Panc1 (cell line): ENCODE data around the gene PPP1R8. TPM values are rescaled to one million over a fixed set of nuclear protein-coding genes. Genes with fewer than 3 reads are reported as not detected.

ENCODE experiments used
- ATAC-seq: fragments of 200-7000 bp; cut with Tn5 transposase; 2 replicates; pipeline ENCODE4 v1.9.1; 2020; ENCODE audit warnings: mild to moderate bottlenecking, moderate library complexity
- BruUV-seq: library from RNA; stranded (reverse); fragments of 400-500 nt; replicated peaks from 2 replicates; lab custom pipeline; 2021; lab: Mats Ljungman, UMichigan
- CTCF ChIA-PET: fragments of 300-600 bp; sonication (Branson Sonifier 250); formaldehyde crosslinking; loops from one replicate; lab custom pipeline; 2022; ENCODE audit warnings: antibody characterized with exemption; lab: Charles Lee
- POLR2A ChIA-PET: fragments of 300-600 bp; sonication (Branson Sonifier 250); formaldehyde crosslinking; loops from one replicate; lab custom pipeline; 2022; ENCODE audit warnings: antibody characterized with exemption; lab: Charles Lee
- DNase-seq: peaks from one replicate; pipeline ENCODE4 v3.0.0-alpha.2; 2010; ENCODE audit warnings: low read depth, low spot score
- H3K27ac ChIP-seq: 2 replicates; pipeline ENCODE4 v1.5.1; 2011; ENCODE audit warnings: mild to moderate bottlenecking, low read length, inconsistent platforms
- H3K27me3 ChIP-seq: fragments of 200-500 bp; sonication (Bioruptor generic); 2 replicates; pipeline ENCODE4 v1.6.0; 2014; ENCODE audit warnings: low read length, inconsistent platforms; ENCODE audit not compliant: control insufficient read depth, insufficient read depth
- H3K36me3 ChIP-seq: fragments of 200-500 bp; sonication (Bioruptor generic); 2 replicates; pipeline ENCODE4 v1.5.1; 2014; ENCODE audit warnings: inconsistent platforms, mild to moderate bottlenecking, low read length, moderate library complexity; ENCODE audit not compliant: control insufficient read depth, insufficient read depth
- H3K4me1 ChIP-seq: 2 replicates; pipeline ENCODE4 v1.5.1; 2011; ENCODE audit warnings: inconsistent platforms, mild to moderate bottlenecking, low read length, moderate library complexity; ENCODE audit not compliant: control insufficient read depth, insufficient read depth
- H3K4me3 ChIP-seq, 2 experiments: 2 replicates each; pipeline ENCODE4 v1.5.1; 2011 to 2012; ENCODE audit warnings: low read depth in 2 of 2, low read length in 2 of 2, mild to moderate bottlenecking in 2 of 2, inconsistent platforms in 1 of 2, moderate library complexity in 1 of 2
- H3K9me3 ChIP-seq: fragments of 200-500 bp; sonication (Bioruptor generic); 2 replicates; pipeline ENCODE4 v1.5.1; 2014; ENCODE audit warnings: low read depth, mild to moderate bottlenecking, inconsistent platforms, low read length, moderate library complexity; ENCODE audit not compliant: control insufficient read depth, insufficient read depth
- POLR2AphosphoS5 ChIP-seq: IDR thresholded peaks from 2 replicates; pipeline ENCODE4 v1.6.1; 2012; ENCODE audit warnings: mild to moderate bottlenecking, low read depth, low read length, moderate library complexity
- REST ChIP-seq, 2 experiments: IDR thresholded peaks; 2 replicates each; pipeline ENCODE4 v1.6.1; 2011 to 2012; ENCODE audit warnings: low read depth in 2 of 2, control low read depth in 1 of 2, low read length in 1 of 2, mild to moderate bottlenecking in 1 of 2, moderate library complexity in 1 of 2; ENCODE audit not compliant: insufficient read depth in 1 of 2
- SIN3A ChIP-seq: IDR thresholded peaks from 2 replicates; pipeline ENCODE4 v1.6.1; 2012; ENCODE audit warnings: low read depth, mild to moderate bottlenecking, low read length, moderate library complexity, borderline replicate concordance; ENCODE audit not compliant: insufficient read depth
- TCF7L2 ChIP-seq: IDR thresholded peaks from 2 replicates; pipeline ENCODE4 v1.6.1; 2011; ENCODE audit warnings: mild to moderate bottlenecking, low read depth, low read length, inconsistent platforms
- in situ Hi-C: cut with HindIII; loops from 2 replicates; pipeline ENCODE4 v1.10.0; 2016; ENCODE audit warnings: low sequenced_read_pairs, low pct_unique_long_range_greater_than_20kb
- intact Hi-C: fragments of 100-400 bp; cut with micrococcal nuclease; formaldehyde crosslinking; loops from one replicate; pipeline ENCODE4 v1.10.0; 2022; ENCODE audit not compliant: unreplicated experiment
- total RNA-seq: library from RNA; stranded (reverse); gene quantifications from one replicate; pipeline ENCODE4 v1.2.1, GENCODE V29; 2021; ENCODE audit not compliant: unreplicated experiment
- TF ChIP-seq, protein P1 (sequence below): fragments of 450-650 bp; IDR thresholded peaks from 2 replicates; pipeline ENCODE4 v1.5.1; 2017; ENCODE audit warnings: mild to moderate bottlenecking

Gene PPP1R8
- total RNA-seq, 1 experiment from 2014 or later: 59.7 TPM

DNA sequence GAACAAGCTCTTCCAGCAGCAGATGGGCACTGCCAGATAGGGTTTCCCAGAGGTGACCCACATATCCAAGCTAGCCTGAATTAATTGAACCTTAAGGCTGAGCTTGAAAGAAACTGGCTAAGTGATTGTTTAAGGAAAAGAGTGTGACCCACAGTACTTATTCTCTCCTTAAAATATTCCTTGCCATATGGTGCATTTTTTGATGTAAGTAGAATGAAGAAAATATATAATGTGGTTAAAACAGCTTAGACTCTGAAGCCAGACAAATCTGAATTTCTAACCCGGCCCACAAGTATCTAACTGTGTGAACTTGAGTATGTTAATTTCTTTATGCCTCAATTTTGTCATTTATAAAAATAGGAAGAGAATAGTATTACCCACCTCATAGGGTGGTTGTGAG is 4.9 kb downstream of the PPP1R8 start:
- in situ Hi-C loops: no loop called here
- no peaks in the 10 kb centered on the region for H3K9me3 ChIP-seq
- CTCF ChIA-PET: interaction anchor here (0.5 kb wide), 1 partner anchor 126 kb away, joined by 4 read pairs; no protein-coding TSS in a partner anchor
- intact Hi-C loops: no loop called here
- H3K27me3 ChIP-seq: no peaks in the 10 kb centered on the region
- no peak for DNase-seq
- no TSS peak for BruUV-seq
- no peak overlapping the region for H3K27ac ChIP-seq
- H3K4me1 ChIP-seq: peaks cover 13% of the 10 kb centered on the region; the same call in 1 of the 2 replicates
- peaks cover 34% of the 10 kb centered on the region for H3K36me3 ChIP-seq
- H3K4me3 ChIP-seq: no peak overlapping the region
- no peak for TF ChIP-seq POLR2AphosphoS5
- ATAC-seq: no peak
- POLR2A ChIA-PET: interaction anchor here (0.7 to 1.2 kb wide), 2 partner anchors 13 to 278 kb away, joined by 3 to 4 read pairs; no protein-coding TSS in a partner anchor

DNA sequence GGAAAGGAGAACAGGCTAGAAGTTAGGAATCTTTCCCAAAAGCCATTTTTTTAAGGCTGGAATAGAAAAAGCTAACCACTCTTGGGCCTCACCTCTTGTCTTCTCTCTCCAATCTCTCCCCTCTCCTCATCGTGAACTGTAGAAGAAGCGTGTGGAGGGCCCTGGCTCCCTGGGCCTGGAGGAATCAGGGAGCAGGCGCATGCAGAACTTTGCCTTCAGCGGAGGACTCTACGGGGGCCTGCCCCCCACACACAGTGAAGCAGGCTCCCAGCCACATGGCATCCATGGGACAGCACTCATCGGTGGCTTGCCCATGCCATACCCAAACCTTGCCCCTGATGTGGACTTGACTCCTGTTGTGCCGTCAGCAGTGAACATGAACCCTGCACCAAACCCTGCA is 19.4 kb downstream of the PPP1R8 start:
- in situ Hi-C loops: no loop called here
- H3K4me1 ChIP-seq: no peaks in the 10 kb centered on the region
- DNase-seq (no peak), ATAC-seq (peak; percentile 34; the same call in 1 of the 2 replicates)
- BruUV-seq: no TSS peak
- no peak overlapping the region for H3K4me3 ChIP-seq
- no peak for TF ChIP-seq REST (IDR thresholded peaks at IDR 0.05; ENCODE audit: insufficient read depth in 1 of 2, low read depth in 2 of 2, low read length in 1 of 2)
- TF ChIP-seq, protein P1, sequence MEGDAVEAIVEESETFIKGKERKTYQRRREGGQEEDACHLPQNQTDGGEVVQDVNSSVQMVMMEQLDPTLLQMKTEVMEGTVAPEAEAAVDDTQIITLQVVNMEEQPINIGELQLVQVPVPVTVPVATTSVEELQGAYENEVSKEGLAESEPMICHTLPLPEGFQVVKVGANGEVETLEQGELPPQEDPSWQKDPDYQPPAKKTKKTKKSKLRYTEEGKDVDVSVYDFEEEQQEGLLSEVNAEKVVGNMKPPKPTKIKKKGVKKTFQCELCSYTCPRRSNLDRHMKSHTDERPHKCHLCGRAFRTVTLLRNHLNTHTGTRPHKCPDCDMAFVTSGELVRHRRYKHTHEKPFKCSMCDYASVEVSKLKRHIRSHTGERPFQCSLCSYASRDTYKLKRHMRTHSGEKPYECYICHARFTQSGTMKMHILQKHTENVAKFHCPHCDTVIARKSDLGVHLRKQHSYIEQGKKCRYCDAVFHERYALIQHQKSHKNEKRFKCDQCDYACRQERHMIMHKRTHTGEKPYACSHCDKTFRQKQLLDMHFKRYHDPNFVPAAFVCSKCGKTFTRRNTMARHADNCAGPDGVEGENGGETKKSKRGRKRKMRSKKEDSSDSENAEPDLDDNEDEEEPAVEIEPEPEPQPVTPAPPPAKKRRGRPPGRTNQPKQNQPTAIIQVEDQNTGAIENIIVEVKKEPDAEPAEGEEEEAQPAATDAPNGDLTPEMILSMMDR: no peak
- no peak for TF ChIP-seq POLR2AphosphoS5
- no peak for TF ChIP-seq TCF7L2
- TF ChIP-seq SIN3A: no peak
- intact Hi-C loops: no loop called here
- H3K27ac ChIP-seq: no peak overlapping the region
- peaks cover 20% of the 10 kb centered on the region for H3K36me3 ChIP-seq
- ChIA-PET POLR2A (no interaction called here), CTCF (no interaction called here)
- H3K9me3 ChIP-seq: no peaks in the 10 kb centered on the region
- no peaks in the 10 kb centered on the region for H3K27me3 ChIP-seq

GRCh38 chr1:27855085-27855484 is 24.5 kb downstream of the PPP1R8 start:
- no peak overlapping the region for H3K27ac ChIP-seq
- intact Hi-C loops: no loop called here
- no TSS peak for BruUV-seq
- no peaks in the 10 kb centered on the region for H3K9me3 ChIP-seq
- H3K4me3 ChIP-seq: no peak overlapping the region
- TF ChIP-seq SIN3A (no peak), REST (IDR thresholded peaks at IDR 0.05; ENCODE audit: insufficient read depth in 1 of 2, low read depth in 2 of 2, low read length in 1 of 2) (no peak), TCF7L2 (no peak), POLR2AphosphoS5 (no peak)
- TF ChIP-seq, protein P1: no peak
- ATAC-seq: no peak
- in situ Hi-C loops: no loop called here
- H3K27me3 ChIP-seq: no peaks in the 10 kb centered on the region
- no peaks in the 10 kb centered on the region for H3K4me1 ChIP-seq
- ChIA-PET POLR2A (no interaction called here), CTCF (no interaction called here)
- no peak for DNase-seq
- H3K36me3 ChIP-seq: 0 out of 2 replicates have a peak, but pooled peaks cover 4% of the 10 kb centered on the region
